Globus pallidus (tissue), 1 donor: ENCODE measurements around the gene GSKIP.
"Not testable (repeated sequence)": the region's sequence is repeated elsewhere in the genome, so short reads cannot be mapped to it uniquely, and the experiment has no call there.

ENCODE experiments used
- DNase-seq: peaks from one replicate; pipeline ENCODE4 v3.0.0-alpha.2; 2015; ENCODE audit warnings: low spot score

Gene GSKIP, protein sequence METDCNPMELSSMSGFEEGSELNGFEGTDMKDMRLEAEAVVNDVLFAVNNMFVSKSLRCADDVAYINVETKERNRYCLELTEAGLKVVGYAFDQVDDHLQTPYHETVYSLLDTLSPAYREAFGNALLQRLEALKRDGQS

DNA sequence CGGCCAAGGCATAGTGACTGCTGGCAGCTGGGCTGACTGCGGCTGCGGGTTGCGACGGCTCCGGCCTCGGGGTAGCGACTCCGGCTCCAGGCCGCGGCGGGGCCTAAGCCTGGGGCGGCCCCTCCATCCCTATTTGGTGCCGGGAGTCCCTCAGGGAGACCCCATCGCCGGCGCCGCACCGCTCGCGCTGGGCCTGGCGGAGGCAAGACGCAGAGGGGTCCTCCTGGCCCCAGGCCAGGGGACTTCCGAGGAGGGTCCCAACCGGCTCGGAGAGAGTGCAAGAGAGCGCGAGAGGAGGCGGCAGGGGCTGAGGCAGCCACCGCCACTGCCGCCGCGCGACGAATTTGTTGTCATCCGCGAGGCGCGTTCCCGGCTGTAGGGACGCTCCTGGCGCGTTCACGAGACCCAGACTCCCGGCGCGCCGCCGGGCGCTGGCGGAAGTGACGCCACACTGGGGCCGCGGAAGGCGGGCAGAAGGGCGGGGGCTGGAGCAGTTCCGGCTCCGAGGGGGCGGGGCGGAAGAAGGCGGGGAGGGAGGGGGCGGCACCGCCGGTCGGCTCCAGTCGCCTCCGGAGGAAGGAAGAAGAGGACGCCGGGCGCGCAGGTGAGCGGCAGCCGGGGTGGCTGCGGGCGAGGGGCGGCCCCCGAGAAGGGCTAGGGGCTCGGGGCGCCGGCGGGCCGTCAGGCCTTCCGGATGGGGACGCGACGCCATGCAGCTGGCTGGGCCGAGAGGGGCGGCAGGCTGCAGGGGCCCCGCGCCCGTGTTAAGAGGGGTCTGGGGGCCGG, at the start of gene GSKIP, which contains the start of gene ATG2B:
TSS of gene GSKIP (plus strand) at position 562 of the 786 bp plus-strand sequence. CDS start 18,722 bp downstream, outside the sequence.
TSS of gene ATG2B (minus strand) at position 377 of the 786 bp plus-strand sequence. CDS start at position 12, 365 bp downstream.
- peak; percentile 92 for DNase-seq

GRCh38 chr14:96316087-96316486, 47.2 kb upstream of the GSKIP start:
- DNase-seq = no peak

DNA sequence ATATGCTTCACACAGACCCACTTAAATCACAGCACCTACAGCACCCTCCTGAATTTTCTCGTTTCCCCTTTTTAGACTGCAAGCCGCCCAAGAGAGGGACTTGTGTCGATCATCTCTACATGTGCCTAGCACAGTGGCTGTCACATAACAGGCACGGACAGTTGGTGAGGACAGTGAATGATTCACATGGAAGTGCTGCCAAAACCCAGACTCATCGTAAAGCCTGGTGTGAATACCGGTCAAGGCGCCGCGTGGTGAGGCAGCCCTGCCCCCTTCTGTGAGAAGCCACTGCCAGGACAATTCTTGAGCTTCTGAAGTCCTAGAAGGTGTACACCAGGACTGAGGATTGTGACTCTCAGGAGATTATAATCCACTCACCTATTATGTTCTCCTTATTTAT, 44.5 kb upstream of the GSKIP start:
- no peak for DNase-seq

- DNase-seq = no peak
Observed at GRCh38 chr14:96320605-96321004, 42.7 kb upstream of the GSKIP start.

DNA sequence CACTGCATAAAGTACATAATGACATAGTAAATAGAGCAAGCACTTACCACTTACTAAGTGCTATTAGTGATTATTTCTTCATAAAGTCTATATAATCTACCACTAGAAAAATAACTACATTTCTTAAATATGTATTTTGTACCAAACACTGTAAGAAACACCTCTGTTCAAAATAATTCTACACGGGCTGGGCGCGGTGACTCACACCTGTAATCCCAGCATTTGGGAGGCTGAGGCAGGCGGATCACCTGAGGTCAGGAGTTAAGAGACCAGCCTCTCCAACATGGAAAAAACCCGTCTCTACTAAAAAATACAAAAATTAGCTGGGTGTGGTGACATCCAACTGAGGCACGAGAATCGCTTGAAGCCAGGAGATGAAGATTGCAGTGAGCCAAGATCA, 39.1 kb upstream of the GSKIP start:
- DNase-seq = no peak

- DNase-seq = no peak
Observed at GRCh38 chr14:96338551-96338950, 24.8 kb upstream of the GSKIP start.

DNA sequence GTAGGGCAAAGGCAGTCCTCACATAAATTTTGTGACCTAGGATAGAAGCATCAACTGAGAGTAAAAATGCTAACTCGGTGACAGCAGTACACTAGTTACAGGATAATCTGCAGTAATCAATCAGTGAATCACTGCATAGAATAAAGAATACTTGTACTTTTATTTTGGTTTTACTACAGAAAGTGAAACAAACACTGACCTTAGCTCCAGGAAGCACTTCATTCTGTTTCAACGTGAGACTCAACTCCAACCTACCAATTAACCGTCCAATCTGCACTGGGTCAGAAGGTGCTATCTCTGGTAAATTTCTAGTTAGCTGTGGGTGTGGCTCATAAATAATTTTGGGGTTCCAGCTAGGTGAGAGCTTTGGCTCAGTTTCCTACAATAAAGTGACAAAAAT, 22.0 kb upstream of the GSKIP start:
- DNase-seq = no peak

GRCh38 chr14:96345669-96346068, 17.7 kb upstream of the GSKIP start:
- DNase-seq = no peak

GRCh38 chr14:96347957-96348356, 15.4 kb upstream of the GSKIP start:
- DNase-seq = not testable (repeated sequence)

- DNase-seq = no peak
Observed at GRCh38 chr14:96349286-96350075, 13.8 kb upstream of the GSKIP start.

- no peak for DNase-seq
Observed at GRCh38 chr14:96351986-96352385, 11.3 kb upstream of the GSKIP start.

DNA sequence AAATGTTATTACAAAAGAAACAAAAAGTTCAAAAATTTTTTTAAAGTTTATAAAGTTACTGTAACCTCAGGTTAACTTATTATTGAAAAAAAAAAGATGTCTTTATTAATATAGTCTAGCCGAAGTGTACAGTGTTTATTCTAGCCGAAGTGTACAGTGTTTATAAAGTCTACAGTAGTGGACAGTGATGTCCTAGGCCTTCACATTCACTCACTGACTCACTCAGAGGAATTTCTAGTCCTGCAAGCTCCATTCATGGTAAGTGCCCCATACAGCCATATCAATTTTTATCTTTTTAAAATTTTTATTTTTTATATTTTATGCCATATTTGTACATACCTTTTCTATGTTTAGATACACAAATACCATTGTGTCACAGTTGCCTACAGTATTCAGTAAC, 10.6 kb upstream of the GSKIP start:
- no peak for DNase-seq

- DNase-seq = no peak
Observed at GRCh38 chr14:96354246-96354645, 9.1 kb upstream of the GSKIP start.

- DNase-seq = no peak
Observed at GRCh38 chr14:96357216-96357615, 6.1 kb upstream of the GSKIP start.

- DNase-seq = no peak
Observed at GRCh38 chr14:96359959-96360358, 3.4 kb upstream of the GSKIP start.

- peak; percentile 35 for DNase-seq
Observed at GRCh38 chr14:96362071-96362964, 1.0 kb upstream of the GSKIP start.

DNA sequence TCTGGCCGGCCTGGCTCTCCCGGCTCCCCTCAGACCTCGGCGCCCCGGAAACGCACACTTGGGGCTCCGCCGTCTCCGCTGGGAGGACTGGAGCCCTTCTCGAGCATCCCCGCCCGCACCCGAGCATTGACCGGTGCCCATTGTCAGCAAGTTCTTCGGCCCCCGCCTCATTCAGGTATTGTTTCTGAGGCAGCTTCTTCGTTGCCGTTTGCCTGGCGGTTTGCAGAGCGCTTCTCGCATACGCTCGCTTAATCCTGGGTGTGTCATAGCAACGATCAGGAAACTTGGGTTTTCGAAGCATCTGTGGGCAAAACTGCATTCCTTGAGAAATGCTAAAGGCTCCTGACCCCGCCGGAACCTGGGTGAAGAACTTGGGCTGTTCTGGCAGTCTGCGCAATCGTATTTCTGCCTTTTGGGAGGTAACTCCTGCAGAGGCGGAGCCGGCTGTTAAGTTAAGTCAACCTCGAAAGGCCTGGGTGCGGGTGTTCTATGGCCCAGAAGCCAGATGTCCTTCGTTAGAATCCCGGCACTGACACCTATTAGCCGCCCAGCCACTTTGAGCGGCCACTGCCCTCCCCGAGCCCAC, 518 bp downstream of the GSKIP start:
- DNase-seq = no peak

DNA sequence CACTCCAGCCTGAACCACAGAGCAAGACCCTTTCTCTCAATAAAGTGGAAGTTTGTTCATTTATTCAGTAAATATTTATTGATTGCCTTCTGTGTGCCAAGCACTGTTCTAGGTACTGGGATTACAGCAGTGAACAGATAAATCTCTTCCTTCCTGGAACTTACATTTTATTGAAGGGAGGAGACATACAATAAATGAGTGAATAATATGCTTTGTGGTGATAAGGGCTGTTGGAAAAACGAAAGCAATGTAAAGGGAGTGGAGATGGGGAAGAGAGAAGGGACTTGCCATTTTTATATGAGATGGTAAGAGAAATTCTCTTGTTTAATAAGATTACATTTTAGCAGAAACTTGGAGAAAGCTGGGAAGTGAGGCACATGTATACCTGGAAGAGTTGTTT, 1.6 kb downstream of the GSKIP start:
- DNase-seq = no peak

DNA sequence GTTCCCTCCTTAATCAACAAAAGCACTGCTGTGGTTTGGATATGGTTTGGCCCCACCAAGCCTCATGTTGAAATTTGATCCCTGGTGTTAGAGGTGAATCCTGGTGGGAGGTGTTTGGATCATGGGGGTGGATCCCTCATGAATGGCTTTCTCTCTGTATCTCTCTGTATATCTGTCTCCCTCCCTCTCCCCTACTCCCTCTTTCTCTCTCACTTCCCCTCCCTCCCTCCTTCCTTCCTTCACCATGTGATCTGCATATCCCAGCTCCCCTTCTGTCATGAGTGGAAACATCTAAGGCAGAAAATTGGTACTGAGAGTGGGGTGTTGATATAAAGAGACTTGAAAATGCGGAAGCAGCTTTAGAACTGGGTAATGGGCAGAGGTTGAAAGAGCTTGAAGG, 5.2 kb downstream of the GSKIP start:
- no peak for DNase-seq

DNA sequence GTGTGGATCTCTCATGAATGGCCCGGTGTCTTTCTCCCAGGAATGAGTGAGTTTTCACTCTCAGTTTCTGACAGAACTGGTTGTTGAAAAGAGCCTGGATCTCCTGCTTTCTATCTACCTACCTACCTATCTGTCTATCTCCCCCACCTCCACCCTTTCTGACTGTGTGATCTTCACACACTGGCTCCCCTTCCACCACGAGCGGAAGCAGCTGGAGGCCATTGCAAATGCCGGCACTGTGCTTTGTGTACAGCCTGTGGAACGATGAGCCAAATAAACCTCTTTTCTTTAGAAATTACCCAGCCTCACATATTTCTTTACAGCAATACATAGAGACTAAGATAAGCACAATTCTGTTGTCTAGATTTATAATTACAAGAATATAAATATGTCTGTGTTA, 7.2 kb downstream of the GSKIP start:
- DNase-seq = no peak

- DNase-seq = no peak
Observed at GRCh38 chr14:96373538-96373937, 10.2 kb downstream of the GSKIP start.
